ENCODE measurements around the gene PLXNA3.
A peak's percentile ranks its signal among the peaks of the same experiment; 100 is the strongest.

Gene PLXNA3

GRCh38 chrX:154428176-154429171 lies 29.6 kb upstream of the PLXNA3 start, which contains the start of gene ATP6AP1:
Gene ATP6AP1 (plus strand): TSS chrX:154428677. CDS start chrX:154428693, 16 bp downstream.
- Histone ChIP-seq H3K36me3 (ENCODE audit: control insufficient read depth, insufficient read depth, low read length) (peaks cover 11% of the 10 kb centered on the region), H3K9me3 (ENCODE audit: control insufficient read depth, insufficient read depth, low read length) (no peaks in the 10 kb centered on the region), H3K4me1 (ENCODE audit: control insufficient read depth, insufficient read depth, low read length) (no peaks in the 10 kb centered on the region), H3K9ac (ENCODE audit: low read depth, low read length) (no peak within 1 kb of the TSS), H3K27me3 (ENCODE audit: control insufficient read depth, insufficient read depth, low read length) (no peaks in the 10 kb centered on the region), H3K4me3 (ENCODE audit: low read depth, low read length) (peak within 1 kb of the TSS; percentile 55)

- no peak overlapping the region for H3K9ac ChIP-seq (ENCODE audit: low read depth, low read length)
- H3K4me1 ChIP-seq (ENCODE audit: control insufficient read depth, insufficient read depth, low read length), result no peaks in the 10 kb centered on the region
- no peaks in the 10 kb centered on the region for H3K9me3 ChIP-seq (ENCODE audit: control insufficient read depth, insufficient read depth, low read length)
- peaks cover 11% of the 10 kb centered on the region for H3K36me3 ChIP-seq (ENCODE audit: control insufficient read depth, insufficient read depth, low read length)
- H3K4me3 ChIP-seq (ENCODE audit: low read depth, low read length), result no peak overlapping the region
- H3K27me3 ChIP-seq (ENCODE audit: control insufficient read depth, insufficient read depth, low read length), result no peaks in the 10 kb centered on the region
These were observed 28.4 kb upstream of the PLXNA3 start for GRCh38 chrX:154429711-154430110.

GRCh38 chrX:154430479-154430878 lies 27.6 kb upstream of the PLXNA3 start:
- H3K27me3 ChIP-seq (ENCODE audit: control insufficient read depth, insufficient read depth, low read length), result no peaks in the 10 kb centered on the region
- H3K4me1 ChIP-seq (ENCODE audit: control insufficient read depth, insufficient read depth, low read length), result no peaks in the 10 kb centered on the region
- no peaks in the 10 kb centered on the region for H3K9me3 ChIP-seq (ENCODE audit: control insufficient read depth, insufficient read depth, low read length)
- H3K4me3 ChIP-seq (ENCODE audit: low read depth, low read length), result no peak overlapping the region
- H3K36me3 ChIP-seq (ENCODE audit: control insufficient read depth, insufficient read depth, low read length), result peaks cover 15% of the 10 kb centered on the region
- no peak overlapping the region for H3K9ac ChIP-seq (ENCODE audit: low read depth, low read length)

DNA sequence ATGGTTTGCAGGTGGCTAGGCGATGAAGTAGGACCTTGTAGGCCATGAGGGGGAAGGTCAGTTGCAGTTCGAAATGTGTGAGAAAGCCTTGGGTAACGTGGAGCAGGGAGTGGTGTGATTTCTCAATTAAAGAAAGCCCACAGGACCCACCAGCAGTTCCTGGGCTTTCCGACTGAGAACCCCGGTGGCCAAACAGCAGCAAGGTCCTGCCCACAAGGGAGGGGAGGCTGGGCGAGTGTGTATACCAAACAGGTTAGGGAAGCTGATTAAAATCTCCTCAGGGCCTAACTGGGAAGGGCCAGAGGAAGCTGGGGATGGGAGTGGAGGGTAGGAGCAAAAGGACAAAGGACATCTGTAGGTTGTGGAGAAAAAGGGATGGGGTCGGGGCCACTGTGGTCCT lies 27.2 kb upstream of the PLXNA3 start:
- peaks cover 16% of the 10 kb centered on the region for H3K36me3 ChIP-seq (ENCODE audit: control insufficient read depth, insufficient read depth, low read length)
- no peak overlapping the region for H3K9ac ChIP-seq (ENCODE audit: low read depth, low read length)
- no peaks in the 10 kb centered on the region for H3K4me1 ChIP-seq (ENCODE audit: control insufficient read depth, insufficient read depth, low read length)
- H3K9me3 ChIP-seq (ENCODE audit: control insufficient read depth, insufficient read depth, low read length), result no peaks in the 10 kb centered on the region
- no peak overlapping the region for H3K4me3 ChIP-seq (ENCODE audit: low read depth, low read length)
- H3K27me3 ChIP-seq (ENCODE audit: control insufficient read depth, insufficient read depth, low read length), result no peaks in the 10 kb centered on the region

DNA sequence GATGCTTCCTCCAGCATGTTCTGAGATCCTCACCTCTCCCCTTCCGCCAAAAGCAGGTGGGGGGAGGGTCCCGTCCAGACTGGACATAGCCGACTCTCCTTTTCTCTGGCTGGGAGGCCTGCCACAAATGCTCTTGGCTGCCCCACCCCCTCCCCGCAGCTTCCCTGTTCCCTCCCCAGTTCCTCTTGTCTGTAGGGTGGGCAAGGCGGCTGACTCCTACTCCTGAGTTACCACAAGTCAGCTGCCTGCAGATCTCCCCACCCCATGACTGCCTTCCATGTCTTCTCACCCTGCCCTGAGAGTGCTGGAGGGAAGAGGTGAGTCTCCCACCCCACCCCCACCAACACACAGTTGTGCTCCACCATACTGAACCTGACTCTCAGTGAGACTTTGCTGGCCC lies 26.7 kb upstream of the PLXNA3 start:
- Histone ChIP-seq H3K27me3 (ENCODE audit: control insufficient read depth, insufficient read depth, low read length) (no peaks in the 10 kb centered on the region), H3K9ac (ENCODE audit: low read depth, low read length) (no peak overlapping the region), H3K9me3 (ENCODE audit: control insufficient read depth, insufficient read depth, low read length) (no peaks in the 10 kb centered on the region)

GRCh38 chrX:154432210-154432609 lies 25.9 kb upstream of the PLXNA3 start:
- peaks cover 16% of the 10 kb centered on the region for H3K36me3 ChIP-seq (ENCODE audit: control insufficient read depth, insufficient read depth, low read length)
- no peaks in the 10 kb centered on the region for H3K4me1 ChIP-seq (ENCODE audit: control insufficient read depth, insufficient read depth, low read length)
- no peak overlapping the region for H3K9ac ChIP-seq (ENCODE audit: low read depth, low read length)
- H3K4me3 ChIP-seq (ENCODE audit: low read depth, low read length), result no peak overlapping the region
- H3K27me3 ChIP-seq (ENCODE audit: control insufficient read depth, insufficient read depth, low read length), result no peaks in the 10 kb centered on the region
- H3K9me3 ChIP-seq (ENCODE audit: control insufficient read depth, insufficient read depth, low read length), result no peaks in the 10 kb centered on the region

More for the DNA sequence above, 26.7 kb upstream of the PLXNA3 start:
- Histone ChIP-seq H3K4me1 (ENCODE audit: control insufficient read depth, insufficient read depth, low read length) (no peaks in the 10 kb centered on the region), H3K4me3 (ENCODE audit: low read depth, low read length) (no peak overlapping the region), H3K36me3 (ENCODE audit: control insufficient read depth, insufficient read depth, low read length) (peaks cover 16% of the 10 kb centered on the region)

GRCh38 chrX:154433605-154434004 lies 24.5 kb upstream of the PLXNA3 start:
- no peaks in the 10 kb centered on the region for H3K27me3 ChIP-seq (ENCODE audit: control insufficient read depth, insufficient read depth, low read length)
- no peak overlapping the region for H3K9ac ChIP-seq (ENCODE audit: low read depth, low read length)
- peaks cover 16% of the 10 kb centered on the region for H3K36me3 ChIP-seq (ENCODE audit: control insufficient read depth, insufficient read depth, low read length)
- no peaks in the 10 kb centered on the region for H3K9me3 ChIP-seq (ENCODE audit: control insufficient read depth, insufficient read depth, low read length)
- H3K4me1 ChIP-seq (ENCODE audit: control insufficient read depth, insufficient read depth, low read length), result no peaks in the 10 kb centered on the region
- H3K4me3 ChIP-seq (ENCODE audit: low read depth, low read length), result no peak overlapping the region

DNA sequence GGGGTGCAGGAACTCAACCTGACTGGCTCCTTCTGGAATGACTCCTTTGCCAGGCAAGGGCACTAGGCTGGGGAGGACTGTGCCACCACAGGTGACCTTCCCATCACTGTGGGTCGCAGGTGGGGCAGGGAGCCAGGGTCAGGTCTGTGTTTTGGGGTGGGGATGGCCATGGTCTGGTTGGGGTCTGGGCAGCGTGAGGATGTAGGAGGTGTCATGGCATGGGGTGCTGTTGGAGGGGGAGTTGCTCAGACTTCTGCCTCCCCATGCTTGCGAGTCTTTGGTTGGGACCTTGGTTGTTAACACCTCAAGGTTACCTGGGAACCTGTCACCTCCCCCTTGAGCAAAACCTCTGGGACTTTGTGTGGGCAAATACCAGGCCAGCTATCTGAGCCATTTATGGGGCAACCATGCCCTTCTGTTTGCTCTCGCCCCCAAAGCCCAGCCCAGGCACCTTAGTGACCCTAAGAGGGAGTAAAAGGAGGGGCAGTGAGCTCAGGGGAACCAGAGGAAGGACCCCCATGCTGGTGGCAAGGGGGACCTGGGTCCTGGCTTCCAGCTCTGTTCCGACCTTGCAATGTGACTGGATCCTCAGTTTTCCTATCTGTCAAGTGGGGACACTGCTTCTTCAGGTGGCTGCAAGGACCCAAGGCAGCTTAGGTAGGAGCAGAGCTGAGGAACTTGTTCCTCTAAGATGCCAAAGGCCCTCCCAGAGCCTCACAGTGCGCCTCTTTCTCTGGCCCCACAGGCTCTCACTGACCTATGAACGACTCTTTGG lies 23.5 kb upstream of the PLXNA3 start:
- Histone ChIP-seq H3K4me1 (ENCODE audit: control insufficient read depth, insufficient read depth, low read length) (no peaks in the 10 kb centered on the region), H3K9me3 (ENCODE audit: control insufficient read depth, insufficient read depth, low read length) (no peaks in the 10 kb centered on the region), H3K9ac (ENCODE audit: low read depth, low read length) (no peak overlapping the region), H3K36me3 (ENCODE audit: control insufficient read depth, insufficient read depth, low read length) (peaks cover 23% of the 10 kb centered on the region), H3K4me3 (ENCODE audit: low read depth, low read length) (no peak overlapping the region), H3K27me3 (ENCODE audit: control insufficient read depth, insufficient read depth, low read length) (no peaks in the 10 kb centered on the region)

DNA sequence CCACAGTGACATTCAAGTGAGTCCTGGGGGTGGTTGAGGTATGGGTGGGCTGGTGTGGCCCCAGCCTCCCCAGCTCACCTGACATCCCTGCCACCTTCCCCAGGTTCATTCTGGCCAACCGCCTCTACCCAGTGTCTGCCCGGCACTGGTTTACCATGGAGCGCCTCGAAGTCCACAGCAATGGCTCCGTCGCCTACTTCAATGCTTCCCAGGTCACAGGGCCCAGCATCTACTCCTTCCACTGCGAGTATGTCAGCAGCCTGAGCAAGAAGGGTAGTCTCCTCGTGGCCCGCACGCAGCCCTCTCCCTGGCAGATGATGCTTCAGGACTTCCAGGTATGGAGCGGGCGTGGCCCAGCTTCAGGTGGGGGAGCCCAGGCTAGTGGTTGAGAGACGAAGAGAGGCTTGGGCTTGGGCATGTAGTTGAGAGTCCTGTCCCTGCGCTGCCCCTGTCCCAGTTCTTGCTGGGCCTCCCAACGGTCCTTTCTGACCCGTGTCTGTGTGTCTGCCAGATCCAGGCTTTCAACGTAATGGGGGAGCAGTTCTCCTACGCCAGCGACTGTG lies 22.8 kb upstream of the PLXNA3 start:
- Histone ChIP-seq H3K36me3 (ENCODE audit: control insufficient read depth, insufficient read depth, low read length) (peaks cover 28% of the 10 kb centered on the region), H3K4me3 (ENCODE audit: low read depth, low read length) (no peak overlapping the region), H3K27me3 (ENCODE audit: control insufficient read depth, insufficient read depth, low read length) (no peaks in the 10 kb centered on the region), H3K9ac (ENCODE audit: low read depth, low read length) (no peak overlapping the region), H3K4me1 (ENCODE audit: control insufficient read depth, insufficient read depth, low read length) (no peaks in the 10 kb centered on the region), H3K9me3 (ENCODE audit: control insufficient read depth, insufficient read depth, low read length) (no peaks in the 10 kb centered on the region)

DNA sequence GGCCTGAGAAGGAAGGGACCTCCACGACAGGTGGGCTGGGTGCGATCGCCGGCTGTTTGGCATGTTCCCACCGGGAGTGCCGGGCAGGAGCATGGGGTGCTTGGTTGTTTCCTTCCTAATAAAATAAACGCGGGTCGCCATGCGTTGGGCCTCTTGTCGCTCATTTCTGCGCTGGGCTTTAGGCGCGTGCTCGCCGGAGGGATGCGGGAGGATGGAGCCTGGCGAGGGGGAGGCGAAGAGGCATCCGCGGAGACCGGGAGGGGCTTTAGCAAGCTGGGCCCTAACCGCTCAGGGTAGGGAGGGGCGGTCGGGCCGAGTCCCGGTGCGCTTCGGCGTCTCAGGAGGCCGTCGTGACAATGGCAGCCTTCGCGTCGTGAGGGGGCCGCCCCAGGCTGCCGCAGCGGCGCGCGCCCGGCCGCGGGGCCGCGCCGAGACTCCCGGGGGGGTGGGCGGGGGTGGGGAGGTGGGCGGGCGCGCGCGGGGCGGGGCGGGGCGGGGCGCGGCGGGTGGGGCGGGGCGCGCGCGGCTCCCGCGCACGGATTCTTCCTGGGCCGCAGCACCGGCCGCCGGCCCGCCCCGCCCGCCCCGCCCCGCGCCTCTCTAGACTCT lies 21.6 kb upstream of the PLXNA3 start:
- Histone ChIP-seq H3K27me3 (ENCODE audit: control insufficient read depth, insufficient read depth, low read length) (no peaks in the 10 kb centered on the region), H3K4me3 (ENCODE audit: low read depth, low read length) (peak overlapping the region; percentile 59), H3K9ac (ENCODE audit: low read depth, low read length) (peak overlapping the region; percentile 37), H3K36me3 (ENCODE audit: control insufficient read depth, insufficient read depth, low read length) (peaks cover 32% of the 10 kb centered on the region), H3K9me3 (ENCODE audit: control insufficient read depth, insufficient read depth, low read length) (no peaks in the 10 kb centered on the region), H3K4me1 (ENCODE audit: control insufficient read depth, insufficient read depth, low read length) (no peaks in the 10 kb centered on the region)

DNA sequence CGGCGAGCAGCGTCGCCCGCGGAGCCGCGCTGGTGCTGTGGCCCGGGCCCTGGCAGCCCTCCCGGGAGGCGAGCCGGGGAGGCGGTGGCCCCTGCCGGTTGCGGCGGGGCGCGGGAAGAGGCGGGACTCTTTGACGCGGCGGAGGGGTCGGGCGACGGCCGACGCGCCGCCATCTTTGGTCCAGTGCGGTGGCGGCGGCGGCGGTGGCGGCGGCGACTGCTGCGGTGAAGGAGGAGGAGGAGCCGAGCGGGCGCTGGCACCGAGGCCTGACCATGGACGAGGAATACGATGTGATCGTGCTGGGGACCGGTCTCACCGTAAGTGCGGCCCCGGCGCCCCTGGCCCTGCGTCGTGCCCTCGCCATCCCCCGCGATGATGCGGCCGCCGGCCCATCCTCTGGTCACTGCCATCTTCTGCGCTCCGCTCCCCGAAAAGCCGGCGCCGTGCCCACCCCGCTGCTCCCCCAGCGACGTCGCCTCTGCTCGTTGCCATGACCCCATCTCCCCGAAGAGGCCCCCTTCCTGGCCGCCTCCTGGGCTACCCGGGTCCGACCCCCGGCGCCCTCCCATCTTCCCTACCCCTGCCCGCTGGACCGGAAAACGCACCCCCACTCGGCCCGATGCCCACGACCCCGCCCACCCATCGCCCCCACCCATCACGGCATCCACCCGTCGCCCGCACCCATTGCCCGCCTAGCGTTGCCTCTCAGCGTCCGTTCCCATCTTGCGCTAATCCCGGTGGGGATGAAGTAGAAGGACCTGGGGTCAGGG lies 20.9 kb upstream of the PLXNA3 start, which contains the start of gene GDI1:
Gene GDI1 (plus strand): TSS at position 172 of the 770 bp plus-strand sequence. CDS start 101 bp downstream, at position 273.
- Histone ChIP-seq H3K4me1 (ENCODE audit: control insufficient read depth, insufficient read depth, low read length) (no peaks in the 10 kb centered on the region), H3K4me3 (ENCODE audit: low read depth, low read length) (peak within 1 kb of the TSS; percentile 59), H3K27me3 (ENCODE audit: control insufficient read depth, insufficient read depth, low read length) (no peaks in the 10 kb centered on the region), H3K9ac (ENCODE audit: low read depth, low read length) (peak within 1 kb of the TSS; percentile 37), H3K9me3 (ENCODE audit: control insufficient read depth, insufficient read depth, low read length) (no peaks in the 10 kb centered on the region), H3K36me3 (ENCODE audit: control insufficient read depth, insufficient read depth, low read length) (peaks cover 36% of the 10 kb centered on the region)

Measured in iPS-15b (cell line).